Endothelial cell of umbilical vein (primary cell): ENCODE data around the gene CAMTA2.

Experiments used
- CTCF ChIP-seq, 2 donors: IDR thresholded peaks; 1 replicate in 1 of 2; 2 replicates in 1 of 2; pipeline ENCODE4 v1.5.1; 2011; ENCODE audit warnings: low read length in 2 of 2, mild to moderate bottlenecking in 2 of 2, moderate library complexity in 2 of 2, control low read depth in 1 of 2, inconsistent platforms in 1 of 2, low read depth in 1 of 2; ENCODE audit not compliant: insufficient read depth in 1 of 2; ENCODE audit errors: extremely low read depth in 1 of 2
- EZH2 ChIP-seq: IDR thresholded peaks from 2 replicates; pipeline ENCODE4 v1.6.1; 2012; ENCODE audit warnings: borderline replicate concordance, low read depth, mild to moderate bottlenecking, moderate library complexity, low read length, inconsistent platforms; ENCODE audit not compliant: severe bottlenecking
- GATA2 ChIP-seq: IDR thresholded peaks from 2 replicates; pipeline ENCODE4 v1.7.0; 2011; ENCODE audit warnings: low read depth, mild to moderate bottlenecking, moderate library complexity, mixed read lengths, low read length; ENCODE audit not compliant: insufficient read length, insufficient read depth
- POLR2A ChIP-seq: IDR thresholded peaks from 2 replicates; pipeline ENCODE4 v1.6.1; 2012; ENCODE audit warnings: low read depth, mild to moderate bottlenecking, control low read depth, low read length
- POLR2AphosphoS5 ChIP-seq: IDR thresholded peaks from 2 replicates; pipeline ENCODE4 v1.6.1; 2012; ENCODE audit warnings: low read depth, mild to moderate bottlenecking, control low read depth, low read length, moderate library complexity; ENCODE audit not compliant: insufficient read depth

- TF ChIP-seq POLR2A = no peak
- TF ChIP-seq EZH2 = no peak
- no peak for TF ChIP-seq CTCF (IDR thresholded peaks at IDR 0.05; ENCODE audit: extremely low read depth in 1 of 2, insufficient read depth in 1 of 2, low read depth in 1 of 2, low read length in 2 of 2)
- no peak for TF ChIP-seq GATA2
- no peak for TF ChIP-seq POLR2AphosphoS5
Measured at GRCh38 chr17:5035315-5035714, 47.8 kb upstream of the CAMTA2 start, which contains the start of gene SLC52A1.
